ENCODE data around the gene ZNF639.

DNA sequence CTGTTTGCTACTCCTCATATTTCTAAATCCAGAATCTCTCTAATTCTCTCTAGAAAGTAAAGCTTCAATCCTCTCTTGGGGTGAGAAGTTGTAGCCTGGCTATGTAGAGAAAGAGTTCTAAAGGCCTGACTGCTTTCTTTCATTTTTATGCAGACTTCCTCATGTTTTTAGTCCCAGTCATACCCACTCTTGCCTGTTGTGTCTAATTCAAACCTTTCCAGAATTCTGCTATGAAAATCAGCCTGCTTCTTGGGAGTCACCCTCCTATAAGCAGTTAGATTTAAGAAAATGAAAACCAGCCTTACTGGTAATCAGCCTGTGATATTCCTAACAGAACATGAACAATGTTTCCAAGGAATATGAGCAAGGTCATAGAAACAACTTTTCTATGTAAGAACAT is 14.8 kb upstream of the ZNF639 start:
- TF ChIP-seq, protein P1, sequence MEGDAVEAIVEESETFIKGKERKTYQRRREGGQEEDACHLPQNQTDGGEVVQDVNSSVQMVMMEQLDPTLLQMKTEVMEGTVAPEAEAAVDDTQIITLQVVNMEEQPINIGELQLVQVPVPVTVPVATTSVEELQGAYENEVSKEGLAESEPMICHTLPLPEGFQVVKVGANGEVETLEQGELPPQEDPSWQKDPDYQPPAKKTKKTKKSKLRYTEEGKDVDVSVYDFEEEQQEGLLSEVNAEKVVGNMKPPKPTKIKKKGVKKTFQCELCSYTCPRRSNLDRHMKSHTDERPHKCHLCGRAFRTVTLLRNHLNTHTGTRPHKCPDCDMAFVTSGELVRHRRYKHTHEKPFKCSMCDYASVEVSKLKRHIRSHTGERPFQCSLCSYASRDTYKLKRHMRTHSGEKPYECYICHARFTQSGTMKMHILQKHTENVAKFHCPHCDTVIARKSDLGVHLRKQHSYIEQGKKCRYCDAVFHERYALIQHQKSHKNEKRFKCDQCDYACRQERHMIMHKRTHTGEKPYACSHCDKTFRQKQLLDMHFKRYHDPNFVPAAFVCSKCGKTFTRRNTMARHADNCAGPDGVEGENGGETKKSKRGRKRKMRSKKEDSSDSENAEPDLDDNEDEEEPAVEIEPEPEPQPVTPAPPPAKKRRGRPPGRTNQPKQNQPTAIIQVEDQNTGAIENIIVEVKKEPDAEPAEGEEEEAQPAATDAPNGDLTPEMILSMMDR (IDR thresholded peaks at IDR 0.05), result no peak
- no peak for TF ChIP-seq EP300 (IDR thresholded peaks at IDR 0.05; ENCODE audit: low read depth)
